Measurements from ENCODE around the gene KLLN. TPM values are rescaled to one million over a fixed set of nuclear protein-coding genes. Genes with fewer than 3 reads are reported as not detected.

Gene KLLN
- total RNA-seq, 1 experiment from 2014 or later, result 1.4 TPM

- Histone ChIP-seq H3K79me2 (ENCODE audit: insufficient read depth, low read length) (no peaks in the 10 kb centered on the region), H3K4me2 (ENCODE audit: low read length) (no peak overlapping the region), H3K9me2 (ENCODE audit: insufficient read depth) (no peaks in the 10 kb centered on the region), H3K4me1 (ENCODE audit: control insufficient read depth in 1 of 2, insufficient read depth in 2 of 2, low read length in 2 of 2) (peaks cover 8 to 20% of the 10 kb centered on the region in 2 experiments), H2AFZ (ENCODE audit: low read depth, low read length, poor library complexity, severe bottlenecking) (no peak overlapping the region), H4K20me1 (ENCODE audit: insufficient read depth) (no peaks in the 10 kb centered on the region), H3K27ac (ENCODE audit: low read depth, low read length) (no peak overlapping the region), H3K9ac (ENCODE audit: low read length) (no peak overlapping the region), H3K4me3 (replicated peaks in 1 of 2; ENCODE audit: low read depth in 1 of 2, low read length in 2 of 2) (no peak overlapping the region), H3K36me3 (ENCODE audit: control insufficient read depth in 1 of 2, insufficient read depth in 2 of 2, low read length in 2 of 2) (no peaks in the 10 kb centered on the region), H3K27me3 (ENCODE audit: insufficient read depth, low read length) (no peaks in the 10 kb centered on the region), H3K9me3 (ENCODE audit: control insufficient read depth in 1 of 2, insufficient read depth in 1 of 2, low read depth in 1 of 2, low read length in 2 of 2) (no peaks in the 10 kb centered on the region)
- no peak for DNase-seq (ENCODE audit: low read depth, low spot score)
- ATAC-seq, result no peak
- TF ChIP-seq FOSL1 (IDR thresholded peaks at IDR 0.05; ENCODE audit: low read depth) (no peak), SP1 (IDR thresholded peaks at IDR 0.05; ENCODE audit: low read depth) (no peak), TCF7L2 (IDR thresholded peaks at IDR 0.05; ENCODE audit: borderline replicate concordance, extremely low read depth, insufficient read depth, insufficient read length) (no peak)
- BruUV-seq (replicated peaks), result no TSS peak
- CTCF ChIA-PET, result no interaction called here
- intact Hi-C loops (cut with micrococcal nuclease), result no loop called here
- RAD21 ChIA-PET (ENCODE audit: low non-redundant PET in 1 of 2, low total read pairs in 2 of 2, uncharacterized antibody in 2 of 2, unreplicated experiment in 2 of 2), result no interaction called here
- POLR2A ChIA-PET, result no interaction called here
These were observed 25.9 kb downstream of the KLLN start for GRCh38 chr10:87837445-87837844.

GRCh38 chr10:87836098-87836497 lies 27.2 kb downstream of the KLLN start:
- no peak overlapping the region for H2AFZ ChIP-seq (ENCODE audit: low read depth, low read length, poor library complexity, severe bottlenecking)
- ChIA-PET RAD21 (ENCODE audit: low non-redundant PET in 1 of 2, low total read pairs in 2 of 2, uncharacterized antibody in 2 of 2, unreplicated experiment in 2 of 2) (no interaction called here), POLR2A (no interaction called here), CTCF (no interaction called here)
- no peak overlapping the region for H3K27ac ChIP-seq (ENCODE audit: low read depth, low read length)
- H3K4me1 ChIP-seq (ENCODE audit: control insufficient read depth in 1 of 2, insufficient read depth in 2 of 2, low read length in 2 of 2), result peaks cover 0 to 6% of the 10 kb centered on the region in 2 experiments; a peak in 2 of 4 replicates
- TF ChIP-seq SP1 (IDR thresholded peaks at IDR 0.05; ENCODE audit: low read depth) (no peak), EZH2 (IDR thresholded peaks at IDR 0.05) (no peak), TCF7L2 (IDR thresholded peaks at IDR 0.05; ENCODE audit: borderline replicate concordance, extremely low read depth, insufficient read depth, insufficient read length) (no peak), SIN3A (IDR thresholded peaks at IDR 0.05; ENCODE audit: low read depth) (no peak), ELF1 (IDR thresholded peaks at IDR 0.05; ENCODE audit: borderline replicate concordance, low read depth) (no peak), CBX3 (IDR thresholded peaks at IDR 0.05; ENCODE audit: low read depth) (no peak), ATF3 (IDR thresholded peaks at IDR 0.05) (no peak), RAD21 (IDR thresholded peaks at IDR 0.05; ENCODE audit: low read depth) (no peak), POLR2AphosphoS5 (IDR thresholded peaks at IDR 0.05; ENCODE audit: low read depth, low read length) (no peak), SRF (IDR thresholded peaks at IDR 0.05; ENCODE audit: low read depth) (no peak), YY1 (IDR thresholded peaks at IDR 0.05; ENCODE audit: extremely low read depth, insufficient replicate concordance, low read depth, low read length) (no peak), REST (IDR thresholded peaks at IDR 0.05; ENCODE audit: low read depth) (no peak)
- ATAC-seq (no peak), DNase-seq (ENCODE audit: low read depth, low spot score) (no peak)
- H3K36me3 ChIP-seq (ENCODE audit: control insufficient read depth in 1 of 2, insufficient read depth in 2 of 2, low read length in 2 of 2), result no peaks in the 10 kb centered on the region
- no TSS peak for BruUV-seq (replicated peaks)
- no peaks in the 10 kb centered on the region for H3K27me3 ChIP-seq (ENCODE audit: insufficient read depth, low read length)
- no peak overlapping the region for H3K4me3 ChIP-seq (replicated peaks in 1 of 2; ENCODE audit: low read depth in 1 of 2, low read length in 2 of 2)
- no peak overlapping the region for H3K9ac ChIP-seq (ENCODE audit: low read length)
- no peaks in the 10 kb centered on the region for H4K20me1 ChIP-seq (ENCODE audit: insufficient read depth)
- no peaks in the 10 kb centered on the region for H3K9me2 ChIP-seq (ENCODE audit: insufficient read depth)
- no peaks in the 10 kb centered on the region for H3K79me2 ChIP-seq (ENCODE audit: insufficient read depth, low read length)
- no peaks in the 10 kb centered on the region for H3K9me3 ChIP-seq (ENCODE audit: control insufficient read depth in 1 of 2, insufficient read depth in 1 of 2, low read depth in 1 of 2, low read length in 2 of 2)
- intact Hi-C loops (cut with micrococcal nuclease), result no loop called here
- H3K4me2 ChIP-seq (ENCODE audit: low read length), result no peak overlapping the region

All from HCT116 (cell line).